NCI-H1930 (cell line): ENCODE measurements around the gene NHSL2.
"Not testable (repeated sequence)": the region's sequence is repeated elsewhere in the genome, so short reads cannot be mapped to it uniquely, and the experiment has no call there.

Experiments used
- DNase-seq, 2 experiments: peaks; one replicate each; lab custom pipeline; 2025; lab: John Stamatoyannopoulos, UW

The NHSL2 gene

GRCh38 chrX:72130156-72130761 lies 219.6 kb downstream of the NHSL2 start:
- no peak for DNase-seq

DNA sequence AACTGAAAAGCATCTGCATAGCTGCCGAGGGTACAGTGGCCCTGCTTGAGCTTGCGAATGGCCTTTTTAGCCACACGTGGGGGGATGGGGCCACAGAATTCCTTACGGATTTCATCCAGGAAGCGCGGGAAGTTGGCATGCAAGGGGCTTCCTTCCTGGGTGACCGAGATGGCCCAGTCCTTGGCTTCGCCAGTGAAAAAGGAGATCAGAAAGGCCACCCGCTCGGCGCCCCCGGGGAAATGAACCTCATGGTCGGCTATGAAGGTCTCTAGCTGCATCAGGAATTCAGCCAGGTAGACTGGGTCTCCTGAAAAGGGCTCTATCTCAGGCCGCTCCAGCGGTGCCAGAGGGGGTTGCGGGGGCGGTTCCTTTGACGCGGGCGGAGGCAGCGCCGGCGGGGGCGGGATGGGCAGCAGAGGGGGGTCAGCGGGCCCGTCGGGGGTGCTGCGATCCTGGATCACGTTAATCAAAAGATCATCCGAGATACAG lies 220.2 kb downstream of the NHSL2 start:
- DNase-seq: no peak

DNA sequence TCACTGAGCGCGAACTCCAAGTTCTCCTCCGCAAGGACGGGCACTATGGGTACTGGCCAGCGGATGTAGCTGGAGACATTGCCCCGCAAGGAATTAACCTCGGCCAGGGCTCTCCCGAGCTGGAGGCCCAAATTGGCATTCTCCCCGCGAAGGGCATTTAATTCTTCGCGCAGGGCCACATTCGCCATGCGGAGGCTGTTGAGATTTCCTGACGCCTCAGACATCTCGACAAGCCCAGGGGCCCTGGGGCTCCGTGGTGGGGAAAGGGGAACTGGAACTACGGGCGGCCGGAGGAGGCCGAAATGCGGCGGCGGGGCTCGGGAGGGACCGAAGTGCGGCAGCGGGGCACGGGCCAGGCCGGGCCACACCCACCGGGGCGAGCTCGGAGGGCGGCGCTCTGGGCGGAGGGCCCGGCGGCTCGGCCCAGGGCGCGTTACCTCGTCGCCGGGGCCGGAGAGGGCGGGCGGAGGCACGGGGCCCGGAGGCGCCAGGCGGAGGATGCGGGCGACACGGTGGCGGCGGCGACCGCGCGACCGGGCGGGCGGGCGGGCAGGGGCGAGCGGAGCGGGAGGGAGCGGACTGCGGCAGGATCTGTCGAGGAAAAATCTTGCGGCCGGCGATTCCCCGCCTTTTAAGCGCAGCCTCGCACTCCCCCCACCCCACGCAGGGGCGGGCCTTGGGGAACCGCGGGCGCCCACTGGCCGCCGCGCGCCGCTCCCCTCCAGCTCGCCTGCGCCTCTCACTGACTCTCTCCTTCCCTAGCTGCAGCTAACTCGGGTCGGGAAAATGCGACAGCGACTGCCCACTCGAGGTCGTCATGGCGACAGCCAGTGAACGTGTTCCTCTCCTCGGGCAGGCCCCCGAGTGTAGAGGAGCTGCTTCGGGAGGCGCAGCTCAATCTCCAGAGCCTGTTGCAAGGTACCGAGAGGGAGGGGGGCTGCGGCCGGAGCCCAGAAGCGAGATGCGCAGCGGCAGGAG lies 221.0 kb downstream of the NHSL2 start, which contains the start of gene RTL5:
Gene RTL5 (minus strand): TSS at position 599 of the 978 bp plus-strand sequence.
- peak; percentile 52 to 60 for DNase-seq

- no peak for DNase-seq
Observed at GRCh38 chrX:72132456-72132855, 221.8 kb downstream of the NHSL2 start.

DNA sequence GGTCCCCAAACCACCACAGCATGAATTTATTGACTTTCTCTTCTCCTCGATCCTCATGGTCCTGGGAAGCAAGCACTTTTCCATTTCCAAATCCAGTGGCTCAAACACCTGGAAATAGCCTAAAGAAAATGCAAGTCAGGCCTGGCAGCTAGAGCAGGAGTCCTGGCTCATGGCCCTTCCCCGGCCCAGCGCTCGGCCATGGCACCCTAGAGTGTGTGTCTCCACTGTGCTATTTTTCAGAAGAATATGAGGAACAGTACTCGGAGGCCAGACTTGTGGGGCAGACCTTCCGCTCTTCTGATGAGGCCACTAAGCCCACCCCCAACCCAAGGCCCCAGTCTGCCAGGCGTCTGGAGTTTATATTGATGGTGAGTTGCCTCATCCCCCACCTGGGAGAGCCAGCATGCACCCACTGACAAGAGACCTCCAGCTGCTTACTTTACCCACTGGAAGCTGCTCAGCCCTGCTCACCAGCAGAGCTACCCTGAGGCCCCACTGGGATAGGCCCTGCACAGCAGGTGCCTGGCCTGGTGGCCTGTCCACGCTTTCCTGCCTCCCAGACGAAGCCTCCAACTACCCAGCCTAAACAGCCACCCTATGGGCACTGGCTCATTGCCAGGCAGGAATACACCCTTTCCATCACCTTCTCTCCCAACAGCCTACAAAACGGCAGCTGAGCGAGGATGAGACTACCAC lies 223.4 kb downstream of the NHSL2 start:
- no peak for DNase-seq

GRCh38 chrX:72137846-72138495 lies 227.3 kb downstream of the NHSL2 start:
- no peak for DNase-seq

- no peak for DNase-seq
Observed at GRCh38 chrX:72139538-72139937, 228.9 kb downstream of the NHSL2 start.

DNA sequence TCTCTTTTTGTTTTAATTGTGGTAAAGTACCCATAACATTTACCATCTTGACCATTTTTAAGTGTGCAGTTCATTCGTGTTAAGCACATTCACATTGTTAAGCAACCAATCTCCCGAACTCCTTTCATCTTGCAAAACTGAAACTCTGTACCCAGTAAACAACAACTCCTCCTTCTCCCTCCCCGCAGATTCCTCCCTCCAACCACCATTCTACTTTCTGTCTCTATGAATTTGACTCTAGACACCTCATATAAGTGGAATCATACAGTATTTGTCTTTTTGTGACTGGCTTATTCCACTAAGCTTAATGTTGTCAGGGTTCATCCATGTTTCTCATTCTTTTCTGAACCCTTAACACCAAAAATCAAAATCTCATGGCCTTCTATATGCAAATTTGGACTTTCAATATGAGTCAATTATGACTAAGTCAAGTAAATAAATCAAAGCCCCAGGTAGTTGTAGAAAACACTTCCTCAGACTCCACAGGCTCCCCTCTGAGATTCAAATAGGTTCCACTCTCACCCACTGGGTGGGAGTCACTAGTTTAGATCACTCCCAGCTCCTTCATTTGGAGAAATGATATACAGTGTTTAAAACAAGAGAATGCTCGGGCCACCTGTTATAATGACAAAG lies 230.8 kb downstream of the NHSL2 start:
- no peak for DNase-seq

DNA sequence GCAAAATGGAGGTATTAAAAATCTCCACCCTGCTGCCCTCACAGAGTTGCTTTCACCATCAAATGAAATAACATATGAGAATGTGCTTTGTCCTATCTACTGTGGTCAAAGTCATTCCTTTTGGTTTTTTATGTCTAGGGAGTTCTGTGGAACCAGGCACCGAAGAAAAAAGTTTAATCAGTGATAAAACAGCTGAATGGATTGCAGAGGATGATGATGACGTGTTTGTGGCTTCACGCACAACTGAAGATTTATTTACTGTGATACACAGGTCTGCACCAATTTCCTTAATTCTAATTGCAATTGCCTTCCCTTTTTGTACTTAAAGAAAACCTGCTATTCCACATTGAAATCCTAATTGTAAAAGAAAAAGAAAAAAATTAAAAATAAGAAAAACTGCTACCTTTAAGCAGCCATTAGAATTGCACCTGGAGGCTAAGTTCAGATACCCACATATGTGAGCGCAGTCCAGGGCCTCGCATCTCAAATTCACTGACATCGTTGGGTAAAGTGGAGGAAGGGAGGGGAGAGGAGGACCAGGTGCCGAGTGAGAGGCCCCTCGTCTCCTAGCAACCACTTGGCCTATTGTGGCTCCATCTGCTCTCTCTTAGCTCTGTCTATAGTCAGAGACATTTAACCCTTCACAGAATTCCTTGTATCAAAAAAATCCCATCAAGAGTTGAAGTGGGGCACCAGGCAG lies 231.6 kb downstream of the NHSL2 start:
- DNase-seq: peak; percentile 29 to 30

GRCh38 chrX:72142794-72143608 lies 232.4 kb downstream of the NHSL2 start:
- DNase-seq: no peak

- DNase-seq: no peak
Observed at GRCh38 chrX:72143609-72143907, 232.9 kb downstream of the NHSL2 start.

DNA sequence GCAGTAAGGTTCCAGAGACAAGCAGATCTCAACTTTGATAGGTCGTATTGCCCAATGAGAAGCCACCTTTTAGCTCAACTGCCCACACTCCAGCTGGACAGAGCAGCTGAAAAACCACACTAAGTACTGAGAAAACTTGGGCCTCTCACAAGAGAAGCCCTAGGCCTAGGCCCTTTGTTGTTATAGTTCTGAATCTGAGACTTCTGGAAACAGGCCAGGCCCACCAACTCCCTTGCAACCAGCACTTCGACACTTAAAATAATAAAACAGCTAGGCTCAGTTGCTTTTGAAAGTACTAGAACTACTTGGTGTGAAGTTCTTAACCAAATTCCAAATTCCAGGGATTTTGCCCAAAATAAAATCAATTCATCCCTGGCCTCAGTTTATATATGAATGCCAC lies 234.5 kb downstream of the NHSL2 start:
- no peak for DNase-seq

GRCh38 chrX:72146527-72146926 lies 235.9 kb downstream of the NHSL2 start:
- no peak for DNase-seq

GRCh38 chrX:72158773-72159172 lies 248.1 kb downstream of the NHSL2 start:
- no peak for DNase-seq

DNA sequence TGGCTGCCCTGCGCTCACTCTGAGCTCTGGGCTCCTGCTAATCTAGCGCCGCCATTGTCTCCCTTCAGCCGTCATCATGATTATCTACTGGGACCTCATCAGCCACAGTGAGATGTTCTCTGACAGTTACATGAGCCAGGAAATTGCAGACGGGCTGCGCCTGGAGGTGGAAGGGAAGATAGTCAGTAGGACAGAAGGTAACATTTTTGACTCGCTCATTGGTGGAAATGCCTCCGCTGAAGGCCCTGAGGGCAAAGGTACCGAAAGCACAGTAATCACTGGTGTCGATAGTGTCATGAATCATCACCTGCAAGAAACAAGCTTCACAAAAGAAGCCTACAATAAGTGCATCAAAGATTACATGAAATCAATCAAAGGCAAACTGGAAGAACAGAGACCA lies 249.1 kb downstream of the NHSL2 start:
- DNase-seq: no peak

DNA sequence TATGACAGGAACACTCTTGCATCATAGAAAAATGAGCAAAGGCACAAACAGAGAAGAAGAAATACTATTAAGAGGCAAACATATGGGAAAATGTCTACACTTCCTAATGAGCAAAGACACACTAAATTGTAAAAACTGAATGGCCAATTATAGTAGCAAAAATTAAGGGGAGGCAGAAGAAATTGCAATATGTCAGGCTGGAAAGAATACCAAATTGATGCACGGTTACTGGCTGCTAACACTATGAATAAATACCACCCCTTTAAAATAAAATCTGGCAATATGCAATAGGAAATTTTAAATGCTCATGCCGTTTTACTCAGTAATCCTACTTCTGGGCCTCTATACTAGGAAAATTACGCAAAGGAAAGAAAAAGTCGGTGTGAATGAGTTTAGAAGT lies 254.9 kb downstream of the NHSL2 start:
- DNase-seq: no peak

GRCh38 chrX:72169008-72169728 lies 258.5 kb downstream of the NHSL2 start:
- DNase-seq: no peak

DNA sequence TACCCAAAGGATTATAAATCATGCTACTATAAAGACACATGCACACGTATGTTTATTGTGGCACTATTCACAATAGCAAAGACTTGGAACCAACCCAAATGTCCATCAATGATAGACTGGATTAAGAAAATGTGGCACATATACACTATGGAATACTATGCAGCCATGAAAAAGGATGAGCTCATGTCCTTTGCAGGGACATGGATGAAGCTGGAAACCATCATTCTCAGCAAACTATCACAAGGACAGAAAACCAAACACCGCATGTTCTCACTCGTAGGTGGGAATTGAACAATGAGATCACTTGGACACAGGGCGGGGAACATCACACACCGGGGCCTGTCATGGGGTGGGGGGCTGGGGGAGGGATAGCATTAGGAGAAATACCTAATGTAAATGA lies 265.6 kb downstream of the NHSL2 start:
- DNase-seq: not testable (repeated sequence)

- no peak for DNase-seq
Observed at GRCh38 chrX:72176981-72177380, 266.3 kb downstream of the NHSL2 start.
